Keratinocyte (primary cell): ENCODE data around the gene ADAMTS1. TPM values are rescaled to one million over a fixed set of nuclear protein-coding genes. Genes with fewer than 3 reads are reported as not detected.

Source experiments
- DNase-seq: peaks from one replicate; pipeline ENCODE4 v3.0.0-alpha.2; 2011; ENCODE audit warnings: low read depth, missing footprints, low spot score
- FAIRE-seq: peaks from 2 replicates; lab custom pipeline; 2011; peaks lifted over from hg19 to GRCh38; lab: Jason Lieb, UNC
- H2AFZ ChIP-seq: 2 replicates; pipeline ENCODE4 v1.6.0; 2012; ENCODE audit warnings: low read length, control low read depth, inconsistent platforms; ENCODE audit not compliant: control insufficient read depth
- H3K27ac ChIP-seq: 2 replicates; pipeline ENCODE4 v1.5.1; 2011; ENCODE audit warnings: low read length; ENCODE audit not compliant: control insufficient read depth, insufficient read depth
- H3K27me3 ChIP-seq: 3 replicates; pipeline ENCODE4 v1.6.0; 2011; ENCODE audit warnings: low read length; ENCODE audit not compliant: control insufficient read depth, insufficient read depth; ENCODE audit errors: extremely low read depth
- H3K36me3 ChIP-seq, 2 experiments: 2 replicates in 1 of 2; 3 replicates in 1 of 2; pipeline ENCODE4 v1.5.1; 2011; ENCODE audit warnings: low read length in 2 of 2, mild to moderate bottlenecking in 1 of 2; ENCODE audit not compliant: control insufficient read depth in 2 of 2, insufficient read depth in 2 of 2; ENCODE audit errors: extremely low read depth in 1 of 2
- H3K4me1 ChIP-seq: 3 replicates; pipeline ENCODE4 v1.5.1; 2011; ENCODE audit warnings: low read length; ENCODE audit not compliant: control insufficient read depth, insufficient read depth; ENCODE audit errors: extremely low read depth
- H3K4me2 ChIP-seq: 3 replicates; pipeline ENCODE4 v1.6.0; 2011; ENCODE audit warnings: low read depth, low read length; ENCODE audit not compliant: control insufficient read depth, insufficient read depth; ENCODE audit errors: extremely low read depth
- H3K4me3 ChIP-seq, 3 experiments: fragments of 200-600 bp in 1 of 3; sonication (generic) in 1 of 3; 2 replicates in 2 of 3; 3 replicates in 1 of 3; pipeline ENCODE4 v1.5.1; 2011 to 2016; ENCODE audit warnings: low read length in 3 of 3, mild to moderate bottlenecking in 3 of 3, control low read depth in 2 of 3, inconsistent platforms in 1 of 3, low read depth in 1 of 3, mixed read lengths in 1 of 3, mixed run types in 1 of 3, moderate library complexity in 1 of 3; ENCODE audit not compliant: control insufficient read depth in 2 of 3, insufficient read depth in 2 of 3; ENCODE audit errors: extremely low read depth in 1 of 3
- H3K79me2 ChIP-seq: 2 replicates; pipeline ENCODE4 v1.6.0; 2012; ENCODE audit warnings: low read length; ENCODE audit not compliant: control insufficient read depth, insufficient read depth
- H3K9ac ChIP-seq: 3 replicates; pipeline ENCODE4 v1.6.0; 2011; ENCODE audit warnings: low read length; ENCODE audit not compliant: control insufficient read depth, insufficient read depth; ENCODE audit errors: extremely low read depth
- H3K9me1 ChIP-seq: 3 replicates; pipeline ENCODE4 v1.6.0; 2011; ENCODE audit warnings: low read length; ENCODE audit not compliant: control insufficient read depth, insufficient read depth; ENCODE audit errors: extremely low read depth
- H3K9me3 ChIP-seq: 2 replicates; pipeline ENCODE4 v1.5.1; 2012; ENCODE audit warnings: low read depth, low read length; ENCODE audit not compliant: control insufficient read depth
- H4K20me1 ChIP-seq: 3 replicates; pipeline ENCODE4 v1.6.0; 2011; ENCODE audit warnings: low read length; ENCODE audit not compliant: control insufficient read depth, insufficient read depth; ENCODE audit errors: extremely low read depth
- CTCF ChIP-seq, 3 experiments: IDR thresholded peaks in 1 of 3; conservative IDR thresholded peaks in 1 of 3; optimal IDR thresholded peaks in 1 of 3; 2 replicates in 2 of 3; 3 replicates in 1 of 3; pipeline versions ENCODE3 to v1.5.1; 2011; ENCODE audit warnings: low read length in 3 of 3, mild to moderate bottlenecking in 3 of 3, moderate library complexity in 2 of 3, control low read depth in 1 of 3, inconsistent platforms in 1 of 3; ENCODE audit not compliant: insufficient read depth in 2 of 3; ENCODE audit errors: extremely low read depth in 1 of 3
- EZH2 ChIP-seq: IDR thresholded peaks from one replicate; pipeline ENCODE4 v1.6.1; 2012; ENCODE audit warnings: inconsistent platforms, mild to moderate bottlenecking, low read length, moderate library complexity
- dilution Hi-C: fragments of 300-500 bp; cut with MboI; formaldehyde crosslinking; loops from one replicate; pipeline ENCODE4 v1.7.0; 2020; ENCODE audit warnings: low sequenced_read_pairs; ENCODE audit not compliant: extremely low pct_ligation_motif_present
- polyA plus RNA-seq, 5 experiments: library from polyadenylated mRNA; depleted of rRNA in 3 of 5; stranded (reverse) in 3 of 5; stranded (forward) in 1 of 5; unstranded in 1 of 5; fragments of >200 nt; gene quantifications; 1 replicate in 1 of 5; 2 replicates in 3 of 5; 3 replicates in 1 of 5; pipeline versions ENCODE4 v1.2.1 to v1.2.3, GENCODE V29; 2011 to 2012; ENCODE audit warnings: missing spikeins in 2 of 5, low read depth in 1 of 5, low replicate concordance in 1 of 5

The ADAMTS1 gene
- polyA plus RNA-seq, 1 donor (not counting 4 experiments of a cell fraction or from before 2014, with no cell fraction given) = 344 TPM

- Histone ChIP-seq H3K4me2 (no peak overlapping the region), H3K9ac (no peak overlapping the region), H2AFZ (no peak overlapping the region), H3K9me1 (no peaks in the 10 kb centered on the region), H3K4me1 (peaks cover 27% of the 10 kb centered on the region), H3K36me3 (peaks cover 3 to 11% of the 10 kb centered on the region in 2 experiments), H3K4me3 (no peak overlapping the region), H4K20me1 (no peaks in the 10 kb centered on the region), H3K9me3 (no peaks in the 10 kb centered on the region), H3K79me2 (no peaks in the 10 kb centered on the region), H3K27ac (no peak overlapping the region), H3K27me3 (no peaks in the 10 kb centered on the region)
- FAIRE-seq (no peak), DNase-seq (no peak)
- dilution Hi-C loops = no loop called here
- TF ChIP-seq CTCF (optimal IDR thresholded peaks at IDR 0.05 in 1 of 3, IDR thresholded peaks at IDR 0.05 in 1 of 3, conservative IDR thresholded peaks at IDR 0.05 in 1 of 3; ENCODE audit: extremely low read depth in 1 of 3, insufficient read depth in 2 of 3, low read length in 3 of 3) (no peak), EZH2 (no peak)
Observed at GRCh38 chr21:26833011-26833410, 12.2 kb downstream of the ADAMTS1 start.

GRCh38 chr21:26832546-26832945, 12.7 kb downstream of the ADAMTS1 start:
- H3K27ac ChIP-seq = no peak overlapping the region
- H2AFZ ChIP-seq = no peak overlapping the region
- H3K27me3 ChIP-seq = no peaks in the 10 kb centered on the region
- H3K79me2 ChIP-seq = no peaks in the 10 kb centered on the region
- H4K20me1 ChIP-seq = no peaks in the 10 kb centered on the region
- peaks cover 27% of the 10 kb centered on the region for H3K4me1 ChIP-seq
- dilution Hi-C loops = no loop called here
- H3K9me3 ChIP-seq = no peaks in the 10 kb centered on the region
- TF ChIP-seq EZH2 (no peak), CTCF (optimal IDR thresholded peaks at IDR 0.05 in 1 of 3, IDR thresholded peaks at IDR 0.05 in 1 of 3, conservative IDR thresholded peaks at IDR 0.05 in 1 of 3; ENCODE audit: extremely low read depth in 1 of 3, insufficient read depth in 2 of 3, low read length in 3 of 3) (no peak)
- H3K4me2 ChIP-seq = no peak overlapping the region
- no peaks in the 10 kb centered on the region for H3K9me1 ChIP-seq
- H3K36me3 ChIP-seq = peaks cover 3 to 7% of the 10 kb centered on the region in 2 experiments
- DNase-seq (no peak), FAIRE-seq (no peak)
- H3K4me3 ChIP-seq = no peak overlapping the region
- no peak overlapping the region for H3K9ac ChIP-seq
